Activated naive CD4-positive, alpha-beta T cell (primary cell): ENCODE data around the gene AFTPH.

Experiments used
- DNase-seq, 4 experiments: peaks; one replicate each; lab custom pipeline; 2025; lab: John Stamatoyannopoulos, UW

The AFTPH gene

GRCh38 chr2:64632835-64633819 is 109.0 kb downstream of the AFTPH start:
- DNase-seq: no peak

GRCh38 chr2:64634345-64635267 is 110.5 kb downstream of the AFTPH start:
- DNase-seq: no peak

GRCh38 chr2:64635976-64636911 is 112.1 kb downstream of the AFTPH start:
- DNase-seq: no peak

GRCh38 chr2:64637000-64637635 is 113.0 kb downstream of the AFTPH start:
- no peak for DNase-seq

GRCh38 chr2:64637931-64638330 is 113.8 kb downstream of the AFTPH start:
- no peak for DNase-seq

- DNase-seq: no peak
These were observed 114.5 kb downstream of the AFTPH start for GRCh38 chr2:64638502-64639120.

GRCh38 chr2:64639691-64640090 is 115.6 kb downstream of the AFTPH start:
- DNase-seq: no peak

- DNase-seq: no peak
These were observed 116.3 kb downstream of the AFTPH start for GRCh38 chr2:64640153-64641044.

GRCh38 chr2:64641599-64641998 is 117.5 kb downstream of the AFTPH start:
- DNase-seq: no peak
